OCI-LY3 (cell line): ENCODE data around the gene DPM1.

Experiments
- EZH2phosphoT487 ChIP-seq: fragments of 200-600 bp; shearing (Covaris generic); IDR thresholded peaks from 2 replicates; pipeline ENCODE4 v1.6.1; 2018; ENCODE audit warnings: antibody characterized with exemption, mixed run types, low read depth
- TF ChIP-seq, protein P1 (sequence below): fragments of 200-600, 300-600 bp; sonication (generic); IDR thresholded peaks from 2 replicates; pipeline ENCODE4 v1.5.1; 2014; ENCODE audit warnings: antibody characterized with exemption, low read length, low read depth

DNA sequence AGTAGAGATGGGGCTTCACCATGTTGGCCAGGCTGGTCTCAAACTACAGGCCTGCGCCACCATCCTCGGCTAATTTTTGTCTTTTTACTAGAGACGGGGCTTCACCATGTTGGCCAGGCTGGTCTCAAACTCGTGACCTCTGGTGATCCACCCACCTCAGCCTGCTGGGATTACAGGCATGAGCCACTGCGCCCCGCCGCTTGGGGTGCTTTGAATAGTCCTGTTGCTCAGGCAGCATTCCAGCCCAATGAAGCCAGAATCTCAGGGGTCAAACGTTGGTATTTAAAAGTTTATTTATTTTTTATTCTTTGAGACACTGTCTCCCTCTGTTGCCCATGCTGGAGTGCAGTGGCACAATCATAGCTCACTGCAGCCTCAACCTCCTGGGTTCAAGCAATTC, 11.6 kb upstream of the DPM1 start:
- TF ChIP-seq, protein P1, sequence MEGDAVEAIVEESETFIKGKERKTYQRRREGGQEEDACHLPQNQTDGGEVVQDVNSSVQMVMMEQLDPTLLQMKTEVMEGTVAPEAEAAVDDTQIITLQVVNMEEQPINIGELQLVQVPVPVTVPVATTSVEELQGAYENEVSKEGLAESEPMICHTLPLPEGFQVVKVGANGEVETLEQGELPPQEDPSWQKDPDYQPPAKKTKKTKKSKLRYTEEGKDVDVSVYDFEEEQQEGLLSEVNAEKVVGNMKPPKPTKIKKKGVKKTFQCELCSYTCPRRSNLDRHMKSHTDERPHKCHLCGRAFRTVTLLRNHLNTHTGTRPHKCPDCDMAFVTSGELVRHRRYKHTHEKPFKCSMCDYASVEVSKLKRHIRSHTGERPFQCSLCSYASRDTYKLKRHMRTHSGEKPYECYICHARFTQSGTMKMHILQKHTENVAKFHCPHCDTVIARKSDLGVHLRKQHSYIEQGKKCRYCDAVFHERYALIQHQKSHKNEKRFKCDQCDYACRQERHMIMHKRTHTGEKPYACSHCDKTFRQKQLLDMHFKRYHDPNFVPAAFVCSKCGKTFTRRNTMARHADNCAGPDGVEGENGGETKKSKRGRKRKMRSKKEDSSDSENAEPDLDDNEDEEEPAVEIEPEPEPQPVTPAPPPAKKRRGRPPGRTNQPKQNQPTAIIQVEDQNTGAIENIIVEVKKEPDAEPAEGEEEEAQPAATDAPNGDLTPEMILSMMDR = no peak
- TF ChIP-seq EZH2phosphoT487 = no peak
